ENCODE data around the gene NABP2.
"Not testable (repeated sequence)": the region's sequence is repeated elsewhere in the genome, so short reads cannot be mapped to it uniquely, and the experiment has no call there.

NABP2 gene

GRCh38 chr12:56248711-56249110 is 24.6 kb downstream of the NABP2 start:
- no peak for DNase-seq

- no peak for DNase-seq
These were observed 28.5 kb downstream of the NABP2 start for GRCh38 chr12:56252649-56253048.

- no peak for DNase-seq
These were observed 28.9 kb downstream of the NABP2 start for GRCh38 chr12:56253091-56253490.

GRCh38 chr12:56255671-56256070 is 31.5 kb downstream of the NABP2 start:
- DNase-seq: no peak

GRCh38 chr12:56256326-56256960 is 32.3 kb downstream of the NABP2 start:
- DNase-seq: no peak

- no peak for DNase-seq
These were observed 32.9 kb downstream of the NABP2 start for GRCh38 chr12:56257071-56257470.

GRCh38 chr12:56257491-56258067 is 33.4 kb downstream of the NABP2 start:
- DNase-seq: peak; percentile 5

- peak; percentile 86 for DNase-seq
These were observed 34.1 kb downstream of the NABP2 start, which contains the start of gene ANKRD52 for GRCh38 chr12:56258068-56258819. Gene ANKRD52 (minus strand): TSS chr12:56258384. CDS start chr12:56258269, 115 bp downstream.

GRCh38 chr12:56258820-56259183 is 34.7 kb downstream of the NABP2 start:
- DNase-seq: no peak

- DNase-seq: no peak
These were observed 36.2 kb downstream of the NABP2 start for GRCh38 chr12:56260380-56260779.

GRCh38 chr12:56260921-56261320 is 36.8 kb downstream of the NABP2 start:
- DNase-seq: no peak

GRCh38 chr12:56261503-56262232 is 37.5 kb downstream of the NABP2 start:
- DNase-seq: peak; percentile 30

GRCh38 chr12:56262955-56263354 is 38.8 kb downstream of the NABP2 start:
- DNase-seq: not testable (repeated sequence)

- peak; percentile 1 for DNase-seq
These were observed 42.0 kb downstream of the NABP2 start for GRCh38 chr12:56266068-56266692.

GRCh38 chr12:56266693-56267442 is 42.7 kb downstream of the NABP2 start, which contains the start of gene COQ10A:
Gene COQ10A (plus strand): TSS chr12:56266942. CDS start chr12:56267119, 177 bp downstream.
- DNase-seq: peak; percentile 74

GRCh38 chr12:56267443-56268071 is 43.4 kb downstream of the NABP2 start:
- peak; percentile 5 for DNase-seq

- DNase-seq: peak; percentile 9
These were observed 46.9 kb downstream of the NABP2 start for GRCh38 chr12:56271031-56271430.

- not testable (repeated sequence) for DNase-seq
These were observed 48.3 kb downstream of the NABP2 start for GRCh38 chr12:56272468-56272867.

- no peak for DNase-seq
These were observed 50.2 kb downstream of the NABP2 start for GRCh38 chr12:56274299-56274698.

- no peak for DNase-seq
These were observed 54.8 kb downstream of the NABP2 start for GRCh38 chr12:56278905-56279304.

Measured in suppressor macrophage treated with lipopolysaccharide for 4 hours (primary cell).